Putamen (tissue), 1 donor: ENCODE results near the gene KLHL29.

Experiments
- DNase-seq: peaks from one replicate; pipeline ENCODE4 v3.0.0-alpha.2; 2016; ENCODE audit warnings: low spot score

The KLHL29 gene

GRCh38 chr2:23660237-23660636, 275.3 kb downstream of the KLHL29 start:
- no peak for DNase-seq

GRCh38 chr2:23661276-23662050, 276.5 kb downstream of the KLHL29 start:
- DNase-seq: no peak

- no peak for DNase-seq
Observed at GRCh38 chr2:23662466-23662865, 277.5 kb downstream of the KLHL29 start.

- no peak for DNase-seq
Observed at GRCh38 chr2:23662941-23663920, 278.3 kb downstream of the KLHL29 start.

GRCh38 chr2:23664066-23664788, 279.2 kb downstream of the KLHL29 start:
- no peak for DNase-seq

- no peak for DNase-seq
Observed at GRCh38 chr2:23666241-23666979, 281.4 kb downstream of the KLHL29 start.

- DNase-seq: no peak
Observed at GRCh38 chr2:23666980-23667357, 282.0 kb downstream of the KLHL29 start.

GRCh38 chr2:23668756-23669304, 283.9 kb downstream of the KLHL29 start:
- no peak for DNase-seq

- DNase-seq: peak; percentile 18
Observed at GRCh38 chr2:23669413-23670244, 284.6 kb downstream of the KLHL29 start.

GRCh38 chr2:23670245-23670592, 285.2 kb downstream of the KLHL29 start:
- no peak for DNase-seq

- DNase-seq: no peak
Observed at GRCh38 chr2:23673082-23673481, 288.1 kb downstream of the KLHL29 start.

GRCh38 chr2:23673830-23674679, 289.1 kb downstream of the KLHL29 start:
- no peak for DNase-seq

- no peak for DNase-seq
Observed at GRCh38 chr2:23675506-23675905, 290.5 kb downstream of the KLHL29 start.

- no peak for DNase-seq
Observed at GRCh38 chr2:23677836-23678235, 292.9 kb downstream of the KLHL29 start.

- no peak for DNase-seq
Observed at GRCh38 chr2:23679044-23679443, 294.1 kb downstream of the KLHL29 start.

- DNase-seq: no peak
Observed at GRCh38 chr2:23680951-23681350, 296.0 kb downstream of the KLHL29 start.

- DNase-seq: no peak
Observed at GRCh38 chr2:23681356-23682140, 296.6 kb downstream of the KLHL29 start.

- DNase-seq: no peak
Observed at GRCh38 chr2:23682481-23682880, 297.5 kb downstream of the KLHL29 start.

GRCh38 chr2:23683001-23683400, 298.0 kb downstream of the KLHL29 start:
- DNase-seq: no peak
